GM12801 (cell line): ENCODE results near the gene DNMT3A.

Source experiments
- CTCF ChIP-seq: IDR thresholded peaks from one replicate; pipeline ENCODE4 v1.5.1; 2011; ENCODE audit warnings: control low read depth; ENCODE audit not compliant: insufficient read length; ENCODE audit errors: extremely low read depth

Gene DNMT3A

GRCh38 chr2:25363733-25364132, 22.0 kb upstream of the DNMT3A start:
- TF ChIP-seq CTCF, result no peak

GRCh38 chr2:25362434-25363145, 20.9 kb upstream of the DNMT3A start:
- no peak for TF ChIP-seq CTCF

DNA sequence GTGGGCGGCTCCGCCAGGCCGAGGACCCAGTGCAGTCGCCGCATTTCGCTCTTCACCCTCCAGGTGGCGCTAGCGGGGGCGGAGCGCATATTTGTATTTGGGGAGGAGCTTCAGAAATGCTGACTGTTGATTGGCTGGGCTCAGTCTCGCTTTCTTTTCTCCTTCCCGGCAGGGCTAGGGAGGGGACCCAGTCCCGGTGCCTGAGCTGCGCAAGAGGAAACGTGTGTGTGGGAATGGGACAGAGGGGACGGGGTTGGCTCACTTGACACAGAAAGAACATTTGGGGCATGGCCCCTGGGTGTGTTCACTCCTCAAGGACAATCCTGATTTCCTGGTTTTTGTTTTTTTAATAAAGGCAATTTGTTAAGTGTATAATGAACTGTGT, 20.3 kb upstream of the DNMT3A start:
- peak; percentile 40 for TF ChIP-seq CTCF

GRCh38 chr2:25361261-25362048, 19.7 kb upstream of the DNMT3A start:
- TF ChIP-seq CTCF, result no peak

- TF ChIP-seq CTCF, result no peak
These were observed 17.1 kb upstream of the DNMT3A start for GRCh38 chr2:25358836-25359235.

DNA sequence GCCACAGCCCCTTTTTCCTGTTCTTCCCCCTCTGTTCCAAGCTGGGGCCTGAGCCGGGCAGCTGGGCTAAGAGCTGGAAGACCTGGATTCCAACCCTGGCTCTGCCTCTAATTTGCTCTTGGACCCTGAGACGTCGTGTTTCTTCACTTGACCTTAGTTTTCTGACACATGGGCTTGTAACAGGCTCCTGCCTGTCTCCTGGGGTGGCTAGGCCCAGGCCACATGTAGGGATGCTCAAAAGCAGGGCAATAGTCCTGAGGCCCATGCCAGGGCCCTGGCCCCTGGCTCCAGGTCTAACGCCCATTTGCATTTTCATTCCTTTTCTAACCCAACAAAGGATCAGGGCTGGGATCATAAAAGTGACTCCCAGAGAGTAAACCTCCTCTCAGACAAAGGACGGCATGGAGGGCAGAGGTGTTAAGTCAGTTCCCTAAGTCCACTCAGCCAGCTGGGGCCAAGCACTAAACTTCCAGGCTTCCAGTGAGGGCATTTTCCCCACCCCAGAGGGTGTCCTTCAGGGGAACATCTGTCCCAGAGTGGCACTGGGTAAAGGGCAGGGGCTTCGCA, 16.6 kb upstream of the DNMT3A start:
- no peak for TF ChIP-seq CTCF

DNA sequence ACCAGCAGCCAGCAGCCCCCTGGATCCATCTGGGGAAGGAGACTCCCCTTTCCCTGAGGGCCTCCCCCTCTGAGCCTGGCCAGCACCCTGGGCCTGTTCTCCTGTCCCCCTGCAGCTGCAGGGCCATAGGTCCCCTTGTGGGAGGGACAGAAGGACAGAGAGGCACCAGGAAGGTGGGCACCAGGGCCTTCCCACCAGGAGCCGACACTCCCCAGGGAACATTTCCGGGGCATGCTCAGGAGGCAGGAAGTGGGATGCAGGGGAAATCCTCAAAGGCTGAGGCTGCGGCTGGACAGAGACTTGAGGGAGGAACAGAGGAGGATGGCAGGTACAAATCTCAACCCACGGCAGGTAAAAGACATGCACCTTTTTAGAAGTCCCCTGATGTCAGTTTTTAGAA, 14.4 kb upstream of the DNMT3A start:
- no peak for TF ChIP-seq CTCF
